Effector memory CD4-positive, alpha-beta T cell (primary cell): ENCODE data around the gene MAST3.
"Not testable (repeated sequence)": the region's sequence is repeated elsewhere in the genome, so short reads cannot be mapped to it uniquely, and the experiment has no call there.

ENCODE experiments used
- DNase-seq, 3 donors: peaks; one replicate each; pipeline ENCODE4 v3.0.0-alpha.2; 2020
- H3K27ac ChIP-seq: 2 replicates; pipeline ENCODE4 v1.7.0; 2013; ENCODE audit warnings: mild to moderate bottlenecking, low read length, moderate library complexity; ENCODE audit not compliant: insufficient read depth, poor library complexity, severe bottlenecking
- H3K27me3 ChIP-seq: replicated peaks from 2 replicates; pipeline ENCODE4 v1.7.0; 2013; ENCODE audit warnings: mild to moderate bottlenecking, low read length; ENCODE audit not compliant: insufficient read depth, control insufficient read depth, poor library complexity, severe bottlenecking
- H3K36me3 ChIP-seq: 2 replicates; pipeline ENCODE4 v1.7.0; 2013; ENCODE audit warnings: mild to moderate bottlenecking, low read length, moderate library complexity; ENCODE audit not compliant: control insufficient read depth, insufficient read depth
- H3K4me1 ChIP-seq: 2 replicates; pipeline ENCODE4 v1.7.0; 2013; ENCODE audit warnings: low read length, mild to moderate bottlenecking; ENCODE audit not compliant: control insufficient read depth, insufficient read depth, poor library complexity, severe bottlenecking
- H3K4me3 ChIP-seq: 2 replicates; pipeline ENCODE4 v1.7.0; 2013; ENCODE audit warnings: low read length, low read depth, mild to moderate bottlenecking; ENCODE audit not compliant: insufficient read depth, poor library complexity, severe bottlenecking
- H3K9me3 ChIP-seq: 2 replicates; pipeline ENCODE4 v1.7.0; 2013; ENCODE audit warnings: mild to moderate bottlenecking, low read length, moderate library complexity; ENCODE audit not compliant: control insufficient read depth

Gene MAST3

DNA sequence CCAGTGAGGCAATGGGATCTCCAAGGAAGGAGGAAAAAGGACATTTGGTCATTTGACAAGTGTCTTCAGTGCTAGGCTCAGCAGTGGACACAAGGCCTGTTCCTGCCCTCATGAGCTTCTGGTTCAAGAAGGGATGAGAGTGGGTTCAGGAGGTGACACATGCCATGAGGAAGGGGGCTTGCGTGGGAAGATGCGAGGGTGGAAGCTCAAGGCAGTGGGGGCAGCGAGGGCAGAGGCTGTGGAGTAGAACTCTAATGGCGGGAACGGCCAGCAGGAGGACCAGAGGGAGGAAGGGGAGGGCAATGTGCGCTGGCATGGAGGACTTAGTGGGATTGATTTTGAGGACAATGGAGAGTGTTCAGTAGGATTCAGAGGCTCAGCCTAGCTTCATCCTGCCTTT, 58.7 kb downstream of the MAST3 start:
- Histone ChIP-seq H3K9me3 (no peaks in the 10 kb centered on the region), H3K36me3 (no peaks in the 10 kb centered on the region), H3K27me3 (no peaks in the 10 kb centered on the region), H3K4me3 (no peak overlapping the region), H3K4me1 (peaks cover 25% of the 10 kb centered on the region), H3K27ac (no peak overlapping the region)
- no peak for DNase-seq

DNA sequence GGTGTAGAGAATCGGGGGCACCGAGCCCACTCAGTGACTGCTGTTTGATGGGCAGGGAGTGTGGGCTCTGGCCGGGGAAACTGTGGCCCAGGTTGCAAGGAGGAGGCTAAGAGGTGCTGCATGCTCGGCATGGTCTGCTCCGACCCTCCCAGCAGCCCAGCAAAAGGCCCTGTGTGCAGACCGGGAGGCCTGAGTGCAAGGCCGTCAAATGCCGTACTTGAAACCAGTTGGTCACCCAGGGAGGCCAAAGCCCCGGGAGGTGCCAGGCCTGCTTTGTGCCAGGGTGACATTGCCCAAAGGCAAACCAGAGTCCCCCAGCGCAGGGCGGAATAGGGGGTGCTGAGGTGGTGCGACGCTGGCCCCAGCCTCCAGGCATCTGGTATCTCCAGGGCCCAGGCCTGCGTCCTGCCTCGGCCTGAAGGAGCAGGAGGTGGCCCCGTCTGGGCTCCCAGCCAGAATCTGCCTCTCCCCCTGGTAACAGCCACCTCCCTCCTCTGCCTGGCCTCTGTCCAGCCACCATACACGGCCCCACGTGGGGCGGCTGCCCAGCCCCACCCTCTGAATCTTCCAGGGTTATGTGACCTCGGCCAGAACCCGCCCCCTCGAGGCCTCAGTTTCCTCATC, 59.4 kb downstream of the MAST3 start:
- H3K36me3 ChIP-seq, result no peaks in the 10 kb centered on the region
- no peaks in the 10 kb centered on the region for H3K27me3 ChIP-seq
- no peak overlapping the region for H3K27ac ChIP-seq
- no peak for DNase-seq
- peaks cover 18% of the 10 kb centered on the region for H3K4me1 ChIP-seq
- H3K4me3 ChIP-seq, result no peak overlapping the region
- no peaks in the 10 kb centered on the region for H3K9me3 ChIP-seq

DNA sequence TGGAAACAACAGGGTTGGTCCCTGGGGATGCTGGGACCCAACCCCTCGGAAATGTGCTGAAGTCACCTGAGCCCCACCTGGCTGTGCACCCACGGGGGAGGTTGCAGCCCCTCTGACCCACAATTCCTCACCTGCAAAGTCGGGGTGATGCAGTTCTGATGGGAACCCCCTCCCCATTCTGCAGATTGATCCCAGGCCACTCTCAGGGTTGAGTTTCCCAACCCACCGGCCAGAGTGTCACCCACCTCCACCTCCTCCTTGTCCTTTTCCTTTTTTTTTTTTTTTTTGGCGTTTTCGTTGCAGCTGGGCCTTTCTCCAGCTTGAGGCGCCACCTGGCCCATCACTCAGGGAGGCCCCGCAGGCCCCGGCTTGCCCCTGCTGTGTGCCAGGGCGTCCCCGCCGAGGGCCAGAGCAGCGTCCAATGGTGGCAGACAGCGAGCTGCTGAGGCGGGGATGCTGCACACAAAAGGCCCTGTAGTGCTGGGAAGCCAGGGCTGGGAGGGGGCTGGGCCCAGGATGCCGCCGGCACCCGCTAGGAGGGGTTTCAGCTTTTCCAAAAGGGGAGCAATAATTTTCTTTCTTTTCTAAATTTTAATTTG, 60.0 kb downstream of the MAST3 start:
- H3K9me3 ChIP-seq, result no peaks in the 10 kb centered on the region
- peaks cover 18% of the 10 kb centered on the region for H3K4me1 ChIP-seq
- H3K4me3 ChIP-seq, result no peak overlapping the region
- no peaks in the 10 kb centered on the region for H3K36me3 ChIP-seq
- H3K27me3 ChIP-seq, result no peaks in the 10 kb centered on the region
- H3K27ac ChIP-seq, result no peak overlapping the region
- DNase-seq, result no peak

DNA sequence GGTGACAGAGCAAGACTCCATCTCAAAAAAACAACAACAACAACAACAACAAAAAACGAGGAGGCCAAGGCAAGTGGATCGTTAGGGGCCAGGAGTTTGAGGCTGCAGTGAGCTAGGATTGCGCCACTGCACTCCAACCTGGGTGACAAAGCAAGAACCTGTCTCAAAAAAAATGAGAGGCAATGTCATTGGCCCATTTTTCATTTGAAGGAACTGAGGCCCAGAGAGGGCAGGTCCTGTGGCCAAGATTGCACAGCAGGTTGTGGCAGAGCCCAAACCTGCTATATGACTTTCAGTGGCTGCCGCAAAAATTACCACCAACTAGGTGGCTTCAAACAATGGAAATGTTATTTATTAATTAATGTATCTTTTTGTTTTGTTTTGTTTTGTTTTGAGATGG, 60.9 kb downstream of the MAST3 start:
- Histone ChIP-seq H3K4me1 (peaks cover 15% of the 10 kb centered on the region), H3K27me3 (no peaks in the 10 kb centered on the region), H3K27ac (no peak overlapping the region), H3K4me3 (no peak overlapping the region), H3K36me3 (peaks cover 7% of the 10 kb centered on the region), H3K9me3 (no peaks in the 10 kb centered on the region)
- no peak for DNase-seq

DNA sequence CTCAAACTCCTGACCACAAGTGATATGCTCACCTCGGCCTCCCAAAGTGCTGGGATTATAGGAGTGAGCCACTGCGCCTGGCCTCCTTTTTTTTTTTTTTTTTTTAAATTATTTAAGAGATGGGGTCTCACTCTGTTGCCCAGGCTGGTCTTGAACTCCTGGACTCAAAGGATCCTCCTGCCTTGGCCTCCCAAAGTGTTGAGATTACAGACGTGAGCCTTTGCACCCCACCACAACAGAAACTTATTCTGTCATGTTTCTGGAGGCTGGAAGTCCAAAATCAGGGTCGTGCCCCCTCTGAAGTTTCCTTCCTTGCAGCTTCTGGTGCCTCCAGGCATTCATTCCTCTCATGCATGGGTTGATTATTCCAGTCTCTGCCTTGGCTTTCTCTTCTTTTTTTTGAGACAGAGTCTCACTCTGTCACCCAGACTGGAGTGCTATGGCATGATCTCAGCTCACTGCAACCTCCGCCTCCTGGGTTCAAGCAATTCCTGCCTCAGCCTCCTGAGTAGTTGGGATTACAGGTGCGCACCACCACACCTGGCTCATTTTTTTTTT, 61.6 kb downstream of the MAST3 start:
- not testable (repeated sequence) for H3K36me3 ChIP-seq, H3K27me3 ChIP-seq, H3K9me3 ChIP-seq, H3K4me1 ChIP-seq, H3K4me3 ChIP-seq, DNase-seq, H3K27ac ChIP-seq

DNA sequence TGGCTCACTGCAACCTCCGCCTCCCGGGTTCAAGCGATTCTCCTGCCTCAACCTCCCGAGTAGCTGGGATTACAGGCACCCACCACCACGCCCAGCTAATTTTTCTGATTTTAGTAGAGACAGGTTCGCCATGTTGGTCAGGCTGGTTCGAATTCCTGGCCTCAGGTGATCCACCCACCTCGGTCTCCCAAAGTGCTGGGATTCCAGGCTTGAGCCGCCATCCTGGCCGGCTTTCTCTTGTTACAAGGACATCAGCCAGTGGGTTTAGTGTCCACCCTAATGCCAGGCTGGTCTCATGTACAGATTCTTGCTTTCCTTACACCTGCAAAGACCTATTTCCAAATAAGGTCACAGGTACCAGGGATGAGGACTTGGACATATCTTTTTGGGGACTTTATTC, 62.2 kb downstream of the MAST3 start:
- no peak overlapping the region for H3K27ac ChIP-seq
- H3K4me1 ChIP-seq, result peaks cover 4% of the 10 kb centered on the region
- H3K4me3 ChIP-seq, result no peak overlapping the region
- H3K9me3 ChIP-seq, result no peaks in the 10 kb centered on the region
- peaks cover 7% of the 10 kb centered on the region for H3K36me3 ChIP-seq
- no peaks in the 10 kb centered on the region for H3K27me3 ChIP-seq
- no peak for DNase-seq

DNA sequence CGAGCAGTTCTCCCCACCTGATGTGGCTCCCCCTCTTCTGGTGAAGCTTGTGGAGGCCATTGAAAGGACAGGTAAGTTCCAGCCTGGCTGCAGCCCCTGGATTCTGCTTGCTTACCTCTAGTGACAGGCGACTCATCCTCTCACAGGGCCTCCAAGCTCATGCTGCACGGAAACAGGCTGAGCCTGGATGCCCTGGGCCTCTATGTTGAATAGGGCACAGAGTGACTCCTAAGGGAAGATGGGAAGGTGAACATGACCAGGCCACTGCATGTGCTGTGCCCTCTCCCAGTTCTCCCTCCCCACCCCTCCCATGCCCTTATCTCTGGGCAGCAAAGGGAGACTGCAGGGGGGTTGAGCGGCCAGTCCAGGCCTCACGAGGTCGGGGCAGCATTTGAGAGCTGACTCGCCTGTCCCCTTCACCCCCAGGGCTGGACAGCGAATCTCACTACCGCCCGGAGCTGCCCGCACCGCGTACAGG, 63.0 kb downstream of the MAST3 start:
- Histone ChIP-seq H3K27me3 (no peaks in the 10 kb centered on the region), H3K4me1 (peaks cover 4% of the 10 kb centered on the region), H3K9me3 (no peaks in the 10 kb centered on the region), H3K27ac (no peak overlapping the region), H3K36me3 (peaks cover 7% of the 10 kb centered on the region), H3K4me3 (peak overlapping the region; percentile 32)
- no peak for DNase-seq

DNA sequence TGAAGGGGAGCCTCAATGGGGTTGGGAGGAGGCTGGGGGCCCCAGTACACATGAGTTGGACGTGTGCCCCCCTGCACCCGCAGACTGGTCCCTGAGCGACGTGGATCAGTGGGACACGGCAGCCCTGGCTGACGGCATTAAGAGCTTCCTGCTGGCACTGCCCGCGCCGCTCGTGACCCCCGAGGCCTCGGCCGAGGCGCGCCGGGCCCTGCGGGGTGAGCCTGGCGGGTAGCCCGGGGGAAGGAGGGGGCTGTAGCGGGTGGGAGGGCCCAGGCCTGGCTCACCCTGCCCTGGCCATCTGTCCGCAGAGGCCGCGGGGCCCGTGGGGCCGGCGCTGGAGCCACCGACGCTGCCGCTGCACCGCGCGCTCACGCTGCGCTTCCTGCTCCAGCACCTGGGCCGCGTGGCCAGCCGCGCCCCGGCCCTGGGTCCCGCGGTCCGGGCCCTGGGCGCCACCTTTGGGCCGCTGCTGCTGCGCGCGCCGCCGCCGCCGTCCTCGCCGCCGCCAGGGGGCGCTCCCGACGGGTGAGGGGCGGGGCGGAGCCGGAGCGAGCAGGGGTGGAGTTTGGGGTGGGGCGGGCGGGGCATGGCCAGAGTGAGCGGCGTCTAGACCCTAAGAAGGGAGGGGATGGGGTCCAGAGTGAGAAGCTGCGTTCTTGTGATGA, 63.5 kb downstream of the MAST3 start:
- Histone ChIP-seq H3K9me3 (no peaks in the 10 kb centered on the region), H3K4me1 (peaks cover 4% of the 10 kb centered on the region), H3K27me3 (no peaks in the 10 kb centered on the region), H3K27ac (no peak overlapping the region), H3K36me3 (peaks cover 11% of the 10 kb centered on the region), H3K4me3 (peak overlapping the region; percentile 32)
- DNase-seq, result peak; percentile 68 to 76 (median 73)

DNA sequence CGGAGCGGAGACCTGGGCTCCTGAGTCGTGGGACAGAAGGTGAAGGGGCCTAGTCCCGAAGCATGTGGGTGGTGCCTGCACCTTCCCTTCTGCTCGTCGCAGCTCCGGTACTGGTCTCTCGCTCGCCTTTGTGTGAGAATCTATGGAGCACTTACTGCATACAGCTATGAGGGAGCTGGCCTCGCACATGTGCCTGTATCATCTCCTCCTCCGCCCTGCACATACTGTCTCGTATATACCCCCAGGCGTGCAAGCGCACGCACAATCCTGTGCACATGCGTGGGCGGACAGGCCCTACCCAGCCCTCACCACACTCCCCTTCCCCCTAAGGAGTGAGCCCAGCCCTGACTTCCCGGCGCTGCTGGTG, 64.0 kb downstream of the MAST3 start:
- Histone ChIP-seq H3K4me3 (no peak overlapping the region), H3K9me3 (no peaks in the 10 kb centered on the region), H3K36me3 (peaks cover 11% of the 10 kb centered on the region), H3K27ac (no peak overlapping the region), H3K27me3 (no peaks in the 10 kb centered on the region), H3K4me1 (peaks cover 4% of the 10 kb centered on the region)
- no peak for DNase-seq

DNA sequence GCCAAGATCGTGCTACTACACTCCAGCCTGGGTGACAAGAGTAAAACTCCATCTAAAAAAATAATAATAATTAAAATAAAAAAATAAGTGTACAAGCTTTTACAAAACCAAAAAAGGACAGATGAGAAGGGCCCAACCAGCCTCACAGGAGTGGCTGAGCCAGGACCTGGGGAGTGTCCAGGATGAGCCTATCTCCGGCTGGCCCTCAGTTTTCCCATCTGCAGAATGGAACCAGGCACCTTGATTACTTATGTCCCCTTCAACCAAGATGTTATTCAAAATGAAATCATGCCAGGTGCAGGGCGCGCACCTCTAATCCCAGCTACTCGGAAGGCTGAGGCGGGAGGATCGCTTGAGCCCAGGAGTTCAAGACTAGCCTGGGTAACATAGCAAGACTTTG, 66.5 kb downstream of the MAST3 start:
- Histone ChIP-seq H3K9me3 (no peaks in the 10 kb centered on the region), H3K4me1 (peaks cover 4% of the 10 kb centered on the region), H3K27me3 (no peaks in the 10 kb centered on the region), H3K4me3 (no peak overlapping the region), H3K36me3 (peaks cover 11% of the 10 kb centered on the region), H3K27ac (no peak overlapping the region)
- DNase-seq, result no peak
